ENCODE data around the gene YWHAE.

YWHAE gene

GRCh38 chr17:1300371-1300905 is 99.6 kb downstream of the YWHAE start:
- TF ChIP-seq CTCF (IDR thresholded peaks at IDR 0.05; ENCODE audit: low read depth, low read length, missing control alignments): no peak
- no peak overlapping the region for H3K4me3 ChIP-seq (ENCODE audit: low read depth, low read length)
- DNase-seq (ENCODE audit: low read depth): no peak

GRCh38 chr17:1299552-1300370 is 100.3 kb downstream of the YWHAE start:
- TF ChIP-seq CTCF (IDR thresholded peaks at IDR 0.05; ENCODE audit: low read depth, low read length, missing control alignments): no peak
- DNase-seq (ENCODE audit: low read depth): no peak
- no peak overlapping the region for H3K4me3 ChIP-seq (ENCODE audit: low read depth, low read length)

GRCh38 chr17:1298606-1299005 is 101.4 kb downstream of the YWHAE start:
- DNase-seq (ENCODE audit: low read depth): no peak
- no peak overlapping the region for H3K4me3 ChIP-seq (ENCODE audit: low read depth, low read length)
- no peak for TF ChIP-seq CTCF (IDR thresholded peaks at IDR 0.05; ENCODE audit: low read depth, low read length, missing control alignments)

Data from GM12864 (cell line).